ENCODE measurements around the gene UBE2L5.
A peak's percentile ranks its signal among the peaks of the same experiment; 100 is the strongest.

Gene UBE2L5

GRCh38 chr13:30464496-30465342 is 42.4 kb downstream of the UBE2L5 start (continued):
- no peak for TF ChIP-seq SP7 (tag by site-specific recombination; IDR thresholded peaks at IDR 0.05)
- TF ChIP-seq ZNF112 (tag by site-specific recombination; IDR thresholded peaks at IDR 0.05) = no peak
- no peak for TF ChIP-seq TCF7L2 (IDR thresholded peaks at IDR 0.05; ENCODE audit: borderline replicate concordance, low read depth, low read length)
- no peak for TF ChIP-seq AEBP2 (tag by site-specific recombination; IDR thresholded peaks at IDR 0.05; ENCODE audit: borderline replicate concordance)
- TF ChIP-seq PRDM4 (tag by site-specific recombination; IDR thresholded peaks at IDR 0.05) = no peak
- no peak for TF ChIP-seq RBAK (tag by site-specific recombination; IDR thresholded peaks at IDR 0.05)
- no peak for TF ChIP-seq ZBTB49 (tag by site-specific recombination; IDR thresholded peaks at IDR 0.05; ENCODE audit: low read depth)
- TF ChIP-seq, protein P1, sequence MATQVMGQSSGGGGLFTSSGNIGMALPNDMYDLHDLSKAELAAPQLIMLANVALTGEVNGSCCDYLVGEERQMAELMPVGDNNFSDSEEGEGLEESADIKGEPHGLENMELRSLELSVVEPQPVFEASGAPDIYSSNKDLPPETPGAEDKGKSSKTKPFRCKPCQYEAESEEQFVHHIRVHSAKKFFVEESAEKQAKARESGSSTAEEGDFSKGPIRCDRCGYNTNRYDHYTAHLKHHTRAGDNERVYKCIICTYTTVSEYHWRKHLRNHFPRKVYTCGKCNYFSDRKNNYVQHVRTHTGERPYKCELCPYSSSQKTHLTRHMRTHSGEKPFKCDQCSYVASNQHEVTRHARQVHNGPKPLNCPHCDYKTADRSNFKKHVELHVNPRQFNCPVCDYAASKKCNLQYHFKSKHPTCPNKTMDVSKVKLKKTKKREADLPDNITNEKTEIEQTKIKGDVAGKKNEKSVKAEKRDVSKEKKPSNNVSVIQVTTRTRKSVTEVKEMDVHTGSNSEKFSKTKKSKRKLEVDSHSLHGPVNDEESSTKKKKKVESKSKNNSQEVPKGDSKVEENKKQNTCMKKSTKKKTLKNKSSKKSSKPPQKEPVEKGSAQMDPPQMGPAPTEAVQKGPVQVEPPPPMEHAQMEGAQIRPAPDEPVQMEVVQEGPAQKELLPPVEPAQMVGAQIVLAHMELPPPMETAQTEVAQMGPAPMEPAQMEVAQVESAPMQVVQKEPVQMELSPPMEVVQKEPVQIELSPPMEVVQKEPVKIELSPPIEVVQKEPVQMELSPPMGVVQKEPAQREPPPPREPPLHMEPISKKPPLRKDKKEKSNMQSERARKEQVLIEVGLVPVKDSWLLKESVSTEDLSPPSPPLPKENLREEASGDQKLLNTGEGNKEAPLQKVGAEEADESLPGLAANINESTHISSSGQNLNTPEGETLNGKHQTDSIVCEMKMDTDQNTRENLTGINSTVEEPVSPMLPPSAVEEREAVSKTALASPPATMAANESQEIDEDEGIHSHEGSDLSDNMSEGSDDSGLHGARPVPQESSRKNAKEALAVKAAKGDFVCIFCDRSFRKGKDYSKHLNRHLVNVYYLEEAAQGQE (tag by site-specific recombination; IDR thresholded peaks at IDR 0.05) = no peak
- TF ChIP-seq ZNF549 (tag by site-specific recombination; IDR thresholded peaks at IDR 0.05) = no peak
- no peak for TF ChIP-seq ZNF223 (tag by site-specific recombination; IDR thresholded peaks at IDR 0.05)
- TF ChIP-seq ZBTB26 (tag by site-specific recombination; optimal IDR thresholded peaks at IDR 0.05) = peak; percentile 20
- no peak for TF ChIP-seq ZNF114 (tag by site-specific recombination; IDR thresholded peaks at IDR 0.05)
- TF ChIP-seq ZNF155 (tag by site-specific recombination; IDR thresholded peaks at IDR 0.05) = no peak
- no peak for TF ChIP-seq IKZF3 (tag by site-specific recombination; IDR thresholded peaks at IDR 0.05)
- TF ChIP-seq OSR2 (tag by site-specific recombination; IDR thresholded peaks at IDR 0.05) = no peak
- TF ChIP-seq ZNF391 (tag by site-specific recombination; IDR thresholded peaks at IDR 0.05; ENCODE audit: borderline replicate concordance, low read depth) = no peak
- TF ChIP-seq, protein P2, sequence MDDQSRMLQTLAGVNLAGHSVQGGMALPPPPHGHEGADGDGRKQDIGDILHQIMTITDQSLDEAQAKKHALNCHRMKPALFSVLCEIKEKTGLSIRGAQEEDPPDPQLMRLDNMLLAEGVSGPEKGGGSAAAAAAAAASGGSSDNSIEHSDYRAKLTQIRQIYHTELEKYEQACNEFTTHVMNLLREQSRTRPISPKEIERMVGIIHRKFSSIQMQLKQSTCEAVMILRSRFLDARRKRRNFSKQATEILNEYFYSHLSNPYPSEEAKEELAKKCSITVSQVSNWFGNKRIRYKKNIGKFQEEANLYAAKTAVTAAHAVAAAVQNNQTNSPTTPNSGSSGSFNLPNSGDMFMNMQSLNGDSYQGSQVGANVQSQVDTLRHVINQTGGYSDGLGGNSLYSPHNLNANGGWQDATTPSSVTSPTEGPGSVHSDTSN (CRISPR knock-in tag; IDR thresholded peaks at IDR 0.05) = no peak
- TF ChIP-seq ZBTB44 (tag by site-specific recombination; IDR thresholded peaks at IDR 0.05) = no peak
- TF ChIP-seq, protein P3, sequence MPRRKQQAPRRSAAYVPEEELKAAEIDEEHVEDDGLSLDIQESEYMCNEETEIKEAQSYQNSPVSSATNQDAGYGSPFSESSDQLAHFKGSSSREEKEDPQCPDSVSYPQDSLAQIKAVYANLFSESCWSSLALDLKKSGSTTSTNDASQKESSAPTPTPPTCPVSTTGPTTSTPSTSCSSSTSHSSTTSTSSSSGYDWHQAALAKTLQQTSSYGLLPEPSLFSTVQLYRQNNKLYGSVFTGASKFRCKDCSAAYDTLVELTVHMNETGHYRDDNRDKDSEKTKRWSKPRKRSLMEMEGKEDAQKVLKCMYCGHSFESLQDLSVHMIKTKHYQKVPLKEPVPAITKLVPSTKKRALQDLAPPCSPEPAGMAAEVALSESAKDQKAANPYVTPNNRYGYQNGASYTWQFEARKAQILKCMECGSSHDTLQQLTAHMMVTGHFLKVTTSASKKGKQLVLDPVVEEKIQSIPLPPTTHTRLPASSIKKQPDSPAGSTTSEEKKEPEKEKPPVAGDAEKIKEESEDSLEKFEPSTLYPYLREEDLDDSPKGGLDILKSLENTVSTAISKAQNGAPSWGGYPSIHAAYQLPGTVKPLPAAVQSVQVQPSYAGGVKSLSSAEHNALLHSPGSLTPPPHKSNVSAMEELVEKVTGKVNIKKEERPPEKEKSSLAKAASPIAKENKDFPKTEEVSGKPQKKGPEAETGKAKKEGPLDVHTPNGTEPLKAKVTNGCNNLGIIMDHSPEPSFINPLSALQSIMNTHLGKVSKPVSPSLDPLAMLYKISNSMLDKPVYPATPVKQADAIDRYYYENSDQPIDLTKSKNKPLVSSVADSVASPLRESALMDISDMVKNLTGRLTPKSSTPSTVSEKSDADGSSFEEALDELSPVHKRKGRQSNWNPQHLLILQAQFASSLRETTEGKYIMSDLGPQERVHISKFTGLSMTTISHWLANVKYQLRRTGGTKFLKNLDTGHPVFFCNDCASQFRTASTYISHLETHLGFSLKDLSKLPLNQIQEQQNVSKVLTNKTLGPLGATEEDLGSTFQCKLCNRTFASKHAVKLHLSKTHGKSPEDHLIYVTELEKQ (tag by site-specific recombination; IDR thresholded peaks at IDR 0.05; ENCODE audit: borderline replicate concordance) = no peak
